ENCODE measurements around the gene NSUN6. TPM values are rescaled to one million over a fixed set of nuclear protein-coding genes. Genes with fewer than 3 reads are reported as not detected.

NSUN6 gene
- total RNA-seq, 1 experiment from 2014 or later: 15.1 TPM

GRCh38 chr10:18616337-18616736, 35.0 kb downstream of the NSUN6 start (continued):
- no peak for TF ChIP-seq ZNF512 (CRISPR knock-in tag; IDR thresholded peaks at IDR 0.05; ENCODE audit: borderline replicate concordance)
- TF ChIP-seq CBFB (CRISPR knock-in tag; IDR thresholded peaks at IDR 0.05; ENCODE audit: low read depth): no peak
- no peak for TF ChIP-seq RELA (CRISPR knock-in tag; IDR thresholded peaks at IDR 0.05; ENCODE audit: borderline replicate concordance)
- no peak for TF ChIP-seq E2F1 (CRISPR knock-in tag; IDR thresholded peaks at IDR 0.05)
- no peak for TF ChIP-seq FOXJ3 (CRISPR knock-in tag; IDR thresholded peaks at IDR 0.05; ENCODE audit: borderline replicate concordance)
- no peak for TF ChIP-seq HMGA2 (CRISPR knock-in tag; IDR thresholded peaks at IDR 0.05)
- TF ChIP-seq JUN (CRISPR knock-in tag; IDR thresholded peaks at IDR 0.05): no peak
- no peak for TF ChIP-seq ATF6 (CRISPR knock-in tag; IDR thresholded peaks at IDR 0.05)
- TF ChIP-seq AFF4 (CRISPR knock-in tag; IDR thresholded peaks at IDR 0.05; ENCODE audit: borderline replicate concordance): no peak
- TF ChIP-seq ZNF138 (CRISPR knock-in tag; conservative IDR thresholded peaks at IDR 0.05): no peak
- TF ChIP-seq ERG (CRISPR knock-in tag; IDR thresholded peaks at IDR 0.05): no peak
- TF ChIP-seq NFYB (CRISPR knock-in tag; conservative IDR thresholded peaks at IDR 0.05; ENCODE audit: low read depth): no peak

- ChIA-PET CTCF (no interaction called here), POLR2A (no interaction called here)
- H3K27ac Mint-ChIP-seq: no peak overlapping the region; the same call in 1 of the 2 replicates
- H3K27me3 Mint-ChIP-seq (ENCODE audit: low read depth): no peaks in the 10 kb centered on the region
- DNase-seq (ENCODE audit: low spot score): no peak
- H3K9me3 Mint-ChIP-seq: no peaks in the 10 kb centered on the region
- ATAC-seq: no peak
- TF ChIP-seq MXD4 (CRISPR knock-in tag; IDR thresholded peaks at IDR 0.05; ENCODE audit: borderline replicate concordance) (no peak), FOXJ3 (CRISPR knock-in tag; IDR thresholded peaks at IDR 0.05; ENCODE audit: borderline replicate concordance) (no peak), NR2C2 (CRISPR knock-in tag; IDR thresholded peaks at IDR 0.05) (no peak), ZNF396 (CRISPR knock-in tag; IDR thresholded peaks at IDR 0.05; ENCODE audit: borderline replicate concordance) (no peak), GTF2I (CRISPR knock-in tag; conservative IDR thresholded peaks at IDR 0.05) (no peak), ZNF423 (CRISPR knock-in tag; IDR thresholded peaks at IDR 0.05) (no peak), HMGA2 (CRISPR knock-in tag; IDR thresholded peaks at IDR 0.05) (no peak)
- no peak overlapping the region for H3K4me3 Mint-ChIP-seq
- H3K4me1 Mint-ChIP-seq: no peaks in the 10 kb centered on the region; the same call in 1 of the 2 replicates
- peaks cover 34% of the 10 kb centered on the region for H3K36me3 Mint-ChIP-seq
Observed at GRCh38 chr10:18615618-18616017, 35.8 kb downstream of the NSUN6 start.

Data from WTC11 (cell line).